ENCODE data around the gene RAPGEF1. TPM values are rescaled to one million over a fixed set of nuclear protein-coding genes. Genes with fewer than 3 reads are reported as not detected.

RAPGEF1 gene
- total and polyA plus RNA-seq, 2 of the 13 experiments (the other 11 are each of a cell fraction or from before 2014, with no cell fraction given): 21.2 to 38.9 TPM

DNA sequence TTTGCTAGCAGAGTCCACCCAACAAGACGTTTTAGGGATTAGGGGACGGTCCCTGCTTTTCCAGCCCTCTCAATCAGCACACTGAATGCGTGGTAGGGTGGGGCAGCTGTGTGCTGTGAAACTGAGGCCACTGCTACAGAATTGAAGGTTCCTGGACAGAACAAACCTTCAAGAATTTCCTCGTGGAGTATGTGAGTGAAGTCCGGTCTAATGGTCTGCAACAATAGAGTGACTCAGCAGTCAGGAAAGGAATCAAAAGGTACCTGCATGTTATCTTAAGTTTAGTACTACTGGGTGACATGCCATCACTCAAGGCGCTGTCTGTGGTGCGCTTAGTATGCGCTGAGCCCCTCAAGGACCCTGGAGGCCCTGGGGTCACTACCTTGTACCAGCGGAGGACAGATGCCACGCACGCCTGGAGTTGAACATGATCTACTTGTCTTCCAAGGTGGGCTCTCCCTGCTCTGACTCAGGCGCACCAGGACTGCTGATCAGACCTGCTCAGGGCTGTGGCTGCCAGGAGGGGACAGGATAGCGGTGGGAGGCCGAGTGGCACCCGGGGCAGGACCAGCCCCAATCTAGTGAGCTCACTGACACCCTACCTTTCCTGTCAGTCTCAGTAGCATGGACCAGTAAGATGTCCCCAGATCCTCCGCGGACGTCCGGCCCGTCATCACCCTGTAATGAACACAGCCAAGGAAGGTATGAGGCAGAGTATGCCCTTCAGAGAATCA, 144.0 kb downstream of the RAPGEF1 start:
- WGBS (ENCODE audit: low lambda C conversion rate): 88% methylated on average over 18 of the region's 20 CpGs
- ChIA-PET POLR2A (no interaction called here), CTCF (ENCODE audit: low intra/inter-chr PET ratio, low total read pairs) (interaction anchor here (1.8 kb wide), 1 partner anchor 145 kb away, joined by 6 read pairs; the partner anchor contains the start of gene RAPGEF1)
- Histone ChIP-seq H3K79me2 (ENCODE audit: insufficient read depth, low read length) (no peaks in the 10 kb centered on the region), H3K4me3 (replicated peaks in 1 of 3; ENCODE audit: insufficient read depth in 1 of 3, low read depth in 2 of 3, low read length in 3 of 3) (no peak overlapping the region), H3K9me3 (ENCODE audit: low read length) (no peaks in the 10 kb centered on the region), H3K4me1 (ENCODE audit: insufficient read depth, low read length) (peaks cover 14% of the 10 kb centered on the region), H2AFZ (ENCODE audit: low read length) (no peak overlapping the region), H4K20me1 (ENCODE audit: insufficient read depth, low read length) (no peaks in the 10 kb centered on the region), H3K36me3 (replicated peaks in 1 of 2; ENCODE audit: control insufficient read depth in 1 of 2, insufficient read depth in 2 of 2, low read length in 2 of 2) (peaks cover 21 to 42% of the 10 kb centered on the region in 2 experiments; a peak in 4 of 5 replicates), H3K27me3 (ENCODE audit: control insufficient read depth in 1 of 2, insufficient read depth in 2 of 2, low read length in 2 of 2) (no peaks in the 10 kb centered on the region), H3K9ac (ENCODE audit: insufficient read depth, low read depth, low read length) (no peak overlapping the region), H3K27ac (ENCODE audit: extremely low read length, insufficient read depth, low read length) (no peak overlapping the region), H3K4me2 (ENCODE audit: low read depth, low read length) (no peak overlapping the region)
- DNase-seq (ENCODE audit: low spot score) (no peak), FAIRE-seq (no peak), ATAC-seq (no peak)
- no TSS peak for BruUV-seq (replicated peaks)
- TF ChIP-seq, protein P1, sequence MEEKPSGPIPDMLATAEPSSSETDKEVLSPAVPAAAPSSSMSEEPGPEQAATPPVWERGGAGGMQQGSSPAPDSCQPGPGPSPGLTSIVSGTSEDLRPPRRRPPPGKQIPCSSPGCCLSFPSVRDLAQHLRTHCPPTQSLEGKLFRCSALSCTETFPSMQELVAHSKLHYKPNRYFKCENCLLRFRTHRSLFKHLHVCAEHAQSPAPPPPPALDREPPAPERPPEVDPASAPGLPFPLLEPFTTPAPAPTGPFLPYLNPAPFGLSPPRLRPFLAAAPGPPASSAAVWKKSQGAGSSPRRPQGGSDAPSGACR (CRISPR knock-in tag; IDR thresholded peaks at IDR 0.05): no peak
- TF ChIP-seq AGO2 (optimal IDR thresholded peaks at IDR 0.05; ENCODE audit: low read depth, low read length): peak; percentile 21
- TF ChIP-seq KAT7 (CRISPR knock-in tag; IDR thresholded peaks at IDR 0.05; ENCODE audit: borderline replicate concordance): no peak
- no peak for TF ChIP-seq CREB3 (CRISPR knock-in tag; IDR thresholded peaks at IDR 0.05)
- in situ Hi-C loops (cut with HindIII; ENCODE audit: extremely low pct_ligation_motif_present, low pct_unique_long_range_greater_than_20kb): loop anchor here (25.0 kb wide), 1 partner anchor 641 kb away; no protein-coding TSS in a partner anchor
- intact Hi-C loops (cut with micrococcal nuclease; ENCODE audit: unreplicated experiment): no loop called here
